Measurements from ENCODE around the gene FAM241B. TPM values are rescaled to one million over a fixed set of nuclear protein-coding genes. Genes with fewer than 3 reads are reported as not detected.
A peak's percentile ranks its signal among the peaks of the same experiment; 100 is the strongest.

FAM241B gene
- total RNA-seq, 1 donor from 2014 or later = 9.8 TPM

DNA sequence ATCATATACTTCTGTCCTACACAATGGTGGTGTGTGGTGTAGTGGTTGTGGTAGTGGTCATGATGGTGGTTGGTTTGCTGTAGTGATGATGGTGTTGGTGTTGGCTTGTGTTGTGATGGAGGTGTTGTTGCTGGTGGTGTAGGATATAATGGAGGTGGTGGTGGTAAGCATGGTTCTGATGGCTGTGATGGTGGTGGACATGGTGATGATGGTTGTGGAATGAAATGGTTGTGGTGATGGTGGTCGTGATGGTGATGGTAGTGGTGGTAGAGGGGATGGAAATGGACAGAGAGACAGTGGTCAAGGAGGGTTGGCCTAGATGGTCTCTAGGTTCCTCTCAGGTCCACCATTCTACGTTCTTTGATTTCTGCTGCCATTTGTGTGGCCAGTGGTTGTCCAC lies 44.7 kb downstream of the FAM241B start:
- no peaks in the 10 kb centered on the region for H3K36me3 Mint-ChIP-seq
- peaks cover 4% of the 10 kb centered on the region for H3K9me3 Mint-ChIP-seq
- peaks cover 18% of the 10 kb centered on the region for H3K4me1 Mint-ChIP-seq (ENCODE audit: unreplicated experiment)
- no peak for DNase-seq (ENCODE audit: extremely low spot score, unreplicated experiment)
- H3K27me3 Mint-ChIP-seq = peaks cover 25% of the 10 kb centered on the region
- H3K27ac Mint-ChIP-seq = no peak overlapping the region
- no peak overlapping the region for H3K4me3 Mint-ChIP-seq
- TF ChIP-seq CTCF (conservative IDR thresholded peaks at IDR 0.05) = no peak

GRCh38 chr10:69676301-69676700 lies 46.3 kb downstream of the FAM241B start:
- DNase-seq (ENCODE audit: extremely low spot score, unreplicated experiment) = no peak
- Mint-ChIP-seq H3K27ac (no peak overlapping the region), H3K4me3 (no peak overlapping the region), H3K4me1 (ENCODE audit: unreplicated experiment) (peaks cover 28% of the 10 kb centered on the region), H3K27me3 (peaks cover 27% of the 10 kb centered on the region), H3K9me3 (no peaks in the 10 kb centered on the region), H3K36me3 (no peaks in the 10 kb centered on the region)
- no peak for TF ChIP-seq CTCF (conservative IDR thresholded peaks at IDR 0.05)

DNA sequence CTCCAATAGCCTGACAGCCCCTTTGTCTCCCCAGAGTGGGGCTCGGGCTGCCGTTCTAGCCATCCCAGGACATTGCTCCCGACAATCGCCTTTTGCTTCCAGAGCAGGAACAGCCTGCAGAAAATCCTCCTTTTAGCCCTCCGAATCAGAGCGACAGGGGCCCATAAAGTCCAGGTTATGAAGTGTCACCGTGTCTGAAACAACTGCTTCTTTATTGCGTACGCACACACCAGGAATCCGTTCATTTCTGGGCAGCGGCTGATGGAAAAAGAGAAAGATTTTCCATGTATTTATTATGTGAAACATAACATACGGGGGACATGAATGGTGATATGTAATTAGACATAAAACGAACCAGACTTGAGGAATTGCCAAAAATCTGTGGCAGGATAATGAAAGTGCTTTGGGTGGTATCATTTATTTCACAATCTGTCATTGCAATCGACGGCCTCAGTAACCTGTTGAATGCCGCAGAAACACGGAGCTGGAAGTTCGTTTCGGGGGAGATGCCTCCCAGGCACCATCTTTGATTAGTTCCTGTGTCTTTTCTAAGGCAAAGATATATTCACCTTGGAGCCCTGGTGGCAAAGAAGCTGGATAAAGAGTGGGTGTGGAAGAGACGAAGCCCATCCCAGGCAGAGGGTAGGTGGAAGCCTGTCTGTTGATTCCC lies 48.1 kb downstream of the FAM241B start:
- Mint-ChIP-seq H3K9me3 (no peaks in the 10 kb centered on the region), H3K4me3 (peak overlapping the region; percentile 7), H3K36me3 (no peaks in the 10 kb centered on the region), H3K27me3 (peaks cover 23% of the 10 kb centered on the region), H3K27ac (no peak overlapping the region), H3K4me1 (ENCODE audit: unreplicated experiment) (peaks cover 29% of the 10 kb centered on the region)
- no peak for DNase-seq (ENCODE audit: extremely low spot score, unreplicated experiment)
- no peak for TF ChIP-seq CTCF (conservative IDR thresholded peaks at IDR 0.05)

- Mint-ChIP-seq H3K27me3 (peaks cover 23% of the 10 kb centered on the region), H3K9me3 (no peaks in the 10 kb centered on the region), H3K4me3 (no peak overlapping the region), H3K4me1 (ENCODE audit: unreplicated experiment) (peaks cover 41% of the 10 kb centered on the region), H3K36me3 (no peaks in the 10 kb centered on the region), H3K27ac (no peak overlapping the region)
- no peak for TF ChIP-seq CTCF (conservative IDR thresholded peaks at IDR 0.05)
- no peak for DNase-seq (ENCODE audit: extremely low spot score, unreplicated experiment)
Observed at GRCh38 chr10:69679736-69680135, 49.7 kb downstream of the FAM241B start.

GRCh38 chr10:69680610-69681009 lies 50.6 kb downstream of the FAM241B start:
- no peak overlapping the region for H3K27ac Mint-ChIP-seq
- TF ChIP-seq CTCF (conservative IDR thresholded peaks at IDR 0.05) = no peak
- peaks cover 23% of the 10 kb centered on the region for H3K27me3 Mint-ChIP-seq
- DNase-seq (ENCODE audit: extremely low spot score, unreplicated experiment) = no peak
- no peaks in the 10 kb centered on the region for H3K36me3 Mint-ChIP-seq
- H3K4me1 Mint-ChIP-seq (ENCODE audit: unreplicated experiment) = peaks cover 47% of the 10 kb centered on the region
- no peaks in the 10 kb centered on the region for H3K9me3 Mint-ChIP-seq
- H3K4me3 Mint-ChIP-seq = no peak overlapping the region

Measured in type B pancreatic cell (in vitro differentiated cells).